ENCODE results near the gene NR1H2. TPM values are rescaled to one million over a fixed set of nuclear protein-coding genes. Genes with fewer than 3 reads are reported as not detected.

NR1H2 gene
- total RNA-seq, 1 donor, result 113 TPM

DNA sequence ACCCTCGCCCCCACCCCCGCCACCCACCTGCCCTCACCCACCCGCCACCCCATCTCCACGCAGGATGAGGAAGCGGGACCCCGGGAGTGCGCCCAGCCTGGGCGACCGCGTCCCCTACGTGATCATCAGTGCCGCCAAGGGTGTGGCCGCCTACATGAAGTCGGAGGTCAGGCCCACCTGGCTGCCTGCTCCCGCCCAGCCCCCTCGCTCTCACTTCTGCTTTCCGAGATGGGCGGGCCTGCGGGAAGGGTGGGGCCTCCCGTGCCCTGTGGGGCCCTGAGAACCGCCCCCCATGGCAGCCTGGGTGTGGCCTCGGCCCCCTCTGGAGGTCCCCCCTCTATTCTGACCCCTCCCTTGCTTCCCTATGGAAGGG is 39.4 kb downstream of the NR1H2 start:
- TF ChIP-seq, protein P1, sequence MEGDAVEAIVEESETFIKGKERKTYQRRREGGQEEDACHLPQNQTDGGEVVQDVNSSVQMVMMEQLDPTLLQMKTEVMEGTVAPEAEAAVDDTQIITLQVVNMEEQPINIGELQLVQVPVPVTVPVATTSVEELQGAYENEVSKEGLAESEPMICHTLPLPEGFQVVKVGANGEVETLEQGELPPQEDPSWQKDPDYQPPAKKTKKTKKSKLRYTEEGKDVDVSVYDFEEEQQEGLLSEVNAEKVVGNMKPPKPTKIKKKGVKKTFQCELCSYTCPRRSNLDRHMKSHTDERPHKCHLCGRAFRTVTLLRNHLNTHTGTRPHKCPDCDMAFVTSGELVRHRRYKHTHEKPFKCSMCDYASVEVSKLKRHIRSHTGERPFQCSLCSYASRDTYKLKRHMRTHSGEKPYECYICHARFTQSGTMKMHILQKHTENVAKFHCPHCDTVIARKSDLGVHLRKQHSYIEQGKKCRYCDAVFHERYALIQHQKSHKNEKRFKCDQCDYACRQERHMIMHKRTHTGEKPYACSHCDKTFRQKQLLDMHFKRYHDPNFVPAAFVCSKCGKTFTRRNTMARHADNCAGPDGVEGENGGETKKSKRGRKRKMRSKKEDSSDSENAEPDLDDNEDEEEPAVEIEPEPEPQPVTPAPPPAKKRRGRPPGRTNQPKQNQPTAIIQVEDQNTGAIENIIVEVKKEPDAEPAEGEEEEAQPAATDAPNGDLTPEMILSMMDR (IDR thresholded peaks at IDR 0.05; ENCODE audit: extremely low read depth, low read depth, low read length), result no peak
- Histone ChIP-seq H3K36me3 (ENCODE audit: insufficient read depth, low read length) (no peaks in the 10 kb centered on the region), H3K27ac (ENCODE audit: low read depth, low read length) (no peak overlapping the region), H3K27me3 (ENCODE audit: insufficient read depth, low read length) (peaks cover 10% of the 10 kb centered on the region), H4K20me1 (ENCODE audit: insufficient read depth, low read length) (no peaks in the 10 kb centered on the region), H3K4me2 (ENCODE audit: insufficient read depth, low read length) (no peak overlapping the region), H2AFZ (ENCODE audit: low read length) (no peak overlapping the region), H3K4me3 (ENCODE audit: insufficient read depth, low read length) (no peak overlapping the region), H3K79me2 (ENCODE audit: insufficient read depth, low read length) (no peaks in the 10 kb centered on the region), H3K9me3 (ENCODE audit: low read depth, low read length) (no peaks in the 10 kb centered on the region), H3K4me1 (ENCODE audit: insufficient read depth, low read length) (no peaks in the 10 kb centered on the region)
- no peak for DNase-seq (ENCODE audit: insufficient read length, low spot score, missing footprints)

DNA sequence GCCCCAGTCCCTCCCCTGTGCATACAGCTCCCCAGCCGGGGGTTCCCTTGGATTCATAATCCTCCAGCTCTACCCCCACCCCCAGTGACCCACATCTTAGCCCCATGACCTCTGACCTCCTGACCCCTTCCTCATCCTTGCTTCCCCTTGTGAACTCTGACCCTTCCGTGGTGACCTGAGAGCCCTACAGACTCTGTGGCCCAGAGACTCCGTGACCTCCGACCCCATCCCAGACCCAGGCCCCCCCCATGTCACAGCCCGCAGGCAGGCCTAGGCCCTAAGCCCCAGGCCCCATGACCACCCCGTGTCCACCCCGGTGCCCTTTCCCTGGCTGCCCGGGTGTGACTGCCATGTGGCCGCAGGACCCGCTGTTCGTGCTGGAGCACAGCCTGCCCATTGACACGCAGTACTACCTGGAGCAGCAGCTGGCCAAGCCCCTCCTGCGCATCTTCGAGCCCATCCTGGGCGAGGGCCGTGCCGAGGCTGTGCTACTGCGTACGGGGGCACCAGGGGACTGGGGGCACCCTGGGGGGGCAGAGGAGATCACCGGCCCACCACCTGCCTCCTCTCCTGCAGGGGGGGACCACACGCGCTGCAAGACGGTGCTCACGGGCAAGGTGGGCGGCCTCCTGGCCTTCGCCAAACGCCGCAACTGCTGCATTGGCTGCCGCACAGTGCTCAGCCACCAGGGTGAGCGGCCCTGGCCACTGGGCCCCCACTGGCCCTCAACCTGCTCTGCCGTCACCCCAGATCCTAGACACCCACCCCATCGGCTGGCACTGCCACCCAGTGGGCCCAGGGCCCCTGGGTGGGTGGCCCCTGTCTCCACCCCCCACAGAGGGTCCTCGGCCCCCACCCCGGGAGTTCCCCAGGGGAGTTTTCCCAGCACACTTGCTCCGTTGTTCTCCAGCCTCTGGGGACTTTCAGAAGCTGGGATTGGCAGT is 40.0 kb downstream of the NR1H2 start:
- H4K20me1 ChIP-seq (ENCODE audit: insufficient read depth, low read length), result no peaks in the 10 kb centered on the region
- no peaks in the 10 kb centered on the region for H3K9me3 ChIP-seq (ENCODE audit: low read depth, low read length)
- H2AFZ ChIP-seq (ENCODE audit: low read length), result no peak overlapping the region
- no peaks in the 10 kb centered on the region for H3K4me1 ChIP-seq (ENCODE audit: insufficient read depth, low read length)
- H3K36me3 ChIP-seq (ENCODE audit: insufficient read depth, low read length), result no peaks in the 10 kb centered on the region
- no peak for DNase-seq (ENCODE audit: insufficient read length, low spot score, missing footprints)
- H3K4me3 ChIP-seq (ENCODE audit: insufficient read depth, low read length), result no peak overlapping the region
- no peak overlapping the region for H3K27ac ChIP-seq (ENCODE audit: low read depth, low read length)
- H3K27me3 ChIP-seq (ENCODE audit: insufficient read depth, low read length), result peaks cover 10% of the 10 kb centered on the region
- H3K4me2 ChIP-seq (ENCODE audit: insufficient read depth, low read length), result no peak overlapping the region
- H3K79me2 ChIP-seq (ENCODE audit: insufficient read depth, low read length), result no peaks in the 10 kb centered on the region
- TF ChIP-seq, protein P1 (IDR thresholded peaks at IDR 0.05; ENCODE audit: extremely low read depth, low read depth, low read length), result no peak

DNA sequence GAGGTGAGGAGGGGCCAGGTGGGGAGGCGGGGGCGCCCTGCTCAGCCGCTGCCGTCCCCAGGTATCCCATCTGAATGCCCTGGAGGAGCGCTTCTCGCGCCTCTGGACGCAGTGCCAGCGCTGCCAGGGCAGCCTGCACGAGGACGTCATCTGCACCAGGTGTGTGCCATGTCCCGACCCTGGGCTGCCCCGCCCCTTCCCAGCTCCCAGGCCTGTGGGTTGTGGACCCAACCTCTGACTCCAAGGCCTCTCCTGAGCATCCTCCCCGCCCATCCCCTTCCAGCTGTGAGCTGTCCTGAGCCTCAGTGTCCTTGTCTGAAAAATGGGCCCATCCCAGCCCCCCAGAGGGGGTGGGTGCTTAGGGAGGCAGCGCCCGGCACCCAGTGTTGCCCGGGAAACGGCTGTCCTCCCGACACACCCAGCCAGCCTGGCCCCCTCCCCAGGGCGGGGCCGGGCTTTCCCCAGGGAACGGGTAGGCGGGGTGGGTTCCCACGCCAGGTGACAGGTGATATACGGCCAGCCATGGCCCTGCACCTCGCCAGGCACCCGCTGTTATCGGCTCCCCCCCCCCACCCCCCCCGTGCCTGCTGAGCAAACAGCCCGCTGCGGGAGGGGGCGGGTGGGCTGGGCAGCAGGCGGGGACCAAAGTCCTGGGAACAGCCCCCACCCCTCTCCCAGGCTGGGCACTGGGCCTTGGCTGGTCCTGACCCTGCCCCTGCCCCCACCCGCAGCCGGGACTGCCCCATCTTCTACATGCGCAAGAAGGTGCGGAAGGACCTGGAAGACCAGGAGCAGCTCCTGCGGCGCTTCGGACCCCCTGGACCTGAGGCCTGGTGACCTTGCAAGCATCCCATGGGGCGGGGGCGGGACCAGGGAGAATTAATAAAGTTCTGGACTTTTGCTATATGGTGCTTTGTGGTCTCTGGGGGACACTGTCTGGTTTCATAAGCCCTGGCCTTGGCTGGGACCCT is 41.1 kb downstream of the NR1H2 start:
- Histone ChIP-seq H3K9me3 (ENCODE audit: low read depth, low read length) (no peaks in the 10 kb centered on the region), H3K27me3 (ENCODE audit: insufficient read depth, low read length) (peaks cover 10% of the 10 kb centered on the region), H3K27ac (ENCODE audit: low read depth, low read length) (no peak overlapping the region), H2AFZ (ENCODE audit: low read length) (no peak overlapping the region), H3K4me1 (ENCODE audit: insufficient read depth, low read length) (no peaks in the 10 kb centered on the region), H3K36me3 (ENCODE audit: insufficient read depth, low read length) (no peaks in the 10 kb centered on the region), H3K4me3 (ENCODE audit: insufficient read depth, low read length) (no peak overlapping the region), H3K79me2 (ENCODE audit: insufficient read depth, low read length) (no peaks in the 10 kb centered on the region), H3K4me2 (ENCODE audit: insufficient read depth, low read length) (no peak overlapping the region), H4K20me1 (ENCODE audit: insufficient read depth, low read length) (no peaks in the 10 kb centered on the region)
- TF ChIP-seq, protein P1 (IDR thresholded peaks at IDR 0.05; ENCODE audit: extremely low read depth, low read depth, low read length), result no peak
- DNase-seq (ENCODE audit: insufficient read length, low spot score, missing footprints), result no peak
